Endothelial cell of umbilical vein (primary cell): ENCODE measurements around the gene CCDC3. TPM values are rescaled to one million over a fixed set of nuclear protein-coding genes. Genes with fewer than 3 reads are reported as not detected.

Experiments used
- BruUV-seq: library from RNA; stranded (reverse); fragments of 400-500 nt; replicated peaks from 2 replicates; lab custom pipeline; 2021; lab: Mats Ljungman, UMichigan
- CTCF ChIA-PET: fragments of 300-600, 350-600 bp; sonication (Branson Sonifier 250); formaldehyde crosslinking; loops from one replicate; lab custom pipeline; 2021; ENCODE audit warnings: antibody characterized with exemption, inconsistent platforms; lab: Charles Lee
- POLR2A ChIA-PET: fragments of 300-600, 350-600 bp; sonication (Branson Sonifier 250); formaldehyde crosslinking; loops from one replicate; lab custom pipeline; 2021; ENCODE audit warnings: antibody characterized with exemption, inconsistent platforms; lab: Charles Lee
- DNase-seq: peaks from one replicate; pipeline ENCODE4 v3.0.0-alpha.2; 2011; ENCODE audit warnings: low read depth, low spot score
- FAIRE-seq: peaks from 2 replicates; lab custom pipeline; 2011; peaks lifted over from hg19 to GRCh38; lab: Jason Lieb, UNC
- H2AFZ ChIP-seq: 2 replicates; pipeline ENCODE4 v1.6.0; 2012; ENCODE audit warnings: low read depth, low read length, control low read depth, inconsistent platforms
- H3K27ac ChIP-seq: 2 replicates; pipeline ENCODE4 v1.5.1; 2011; ENCODE audit warnings: low read depth, mild to moderate bottlenecking, control low read depth, low read length, moderate library complexity; ENCODE audit not compliant: insufficient read depth
- H3K27me3 ChIP-seq, 2 experiments: 2 replicates each; pipeline versions ENCODE4 v1.6.0 to v1.6.1; 2011; ENCODE audit warnings: low read length in 2 of 2, mixed read lengths in 1 of 2; ENCODE audit not compliant: control insufficient read depth in 2 of 2, insufficient read depth in 2 of 2
- H3K36me3 ChIP-seq, 2 experiments: 2 replicates in 1 of 2; 3 replicates in 1 of 2; pipeline ENCODE4 v1.5.1; 2011; ENCODE audit warnings: low read length in 2 of 2, mild to moderate bottlenecking in 1 of 2, moderate library complexity in 1 of 2; ENCODE audit not compliant: control insufficient read depth in 2 of 2, insufficient read depth in 2 of 2; ENCODE audit errors: extremely low read depth in 1 of 2
- H3K4me1 ChIP-seq: 3 replicates; pipeline ENCODE4 v1.5.1; 2011; ENCODE audit warnings: mild to moderate bottlenecking, low read length; ENCODE audit not compliant: control insufficient read depth, insufficient read depth; ENCODE audit errors: extremely low read depth
- H3K4me2 ChIP-seq: 2 replicates; pipeline ENCODE4 v1.6.1; 2011; ENCODE audit warnings: low read length, control low read depth, mixed read lengths; ENCODE audit not compliant: insufficient read depth
- H3K4me3 ChIP-seq, 3 experiments: fragments of 200-600 bp in 1 of 3; sonication (generic), shearing (Covaris generic) in 1 of 3; replicated peaks in 1 of 3; 2 replicates each; pipeline ENCODE4 v1.5.1; 2011 to 2016; ENCODE audit warnings: control low read depth in 3 of 3, low read length in 3 of 3, mild to moderate bottlenecking in 2 of 3, inconsistent platforms in 1 of 3, low read depth in 1 of 3, moderate library complexity in 1 of 3; ENCODE audit not compliant: insufficient read depth in 1 of 3
- H3K79me2 ChIP-seq: 2 replicates; pipeline ENCODE4 v1.6.0; 2012; ENCODE audit warnings: low read length, inconsistent platforms; ENCODE audit not compliant: control insufficient read depth, insufficient read depth
- H3K9ac ChIP-seq: replicated peaks from 2 replicates; pipeline ENCODE3; 2011; ENCODE audit warnings: low read length, control low read depth; ENCODE audit not compliant: insufficient read depth; ENCODE audit errors: extremely low read depth
- H3K9me1 ChIP-seq: replicated peaks from 3 replicates; pipeline ENCODE4 v1.6.0; 2011; ENCODE audit warnings: mild to moderate bottlenecking, low read length; ENCODE audit not compliant: control insufficient read depth, insufficient read depth; ENCODE audit errors: extremely low read depth
- H3K9me3 ChIP-seq: replicated peaks from 2 replicates; pipeline ENCODE4 v1.5.1; 2012; ENCODE audit warnings: low read length, inconsistent platforms; ENCODE audit not compliant: control insufficient read depth, insufficient read depth
- H4K20me1 ChIP-seq: replicated peaks from 2 replicates; pipeline ENCODE3; 2011; ENCODE audit warnings: mild to moderate bottlenecking, low read length; ENCODE audit not compliant: control insufficient read depth, insufficient read depth; ENCODE audit errors: extremely low read depth
- EZH2 ChIP-seq: IDR thresholded peaks from 2 replicates; pipeline ENCODE4 v1.6.1; 2012; ENCODE audit warnings: borderline replicate concordance, low read depth, mild to moderate bottlenecking, moderate library complexity, low read length, inconsistent platforms; ENCODE audit not compliant: severe bottlenecking
- FOS ChIP-seq: IDR thresholded peaks from 2 replicates; pipeline ENCODE4 v1.6.1; 2011; ENCODE audit warnings: mild to moderate bottlenecking, low read length, moderate library complexity, borderline replicate concordance; ENCODE audit not compliant: insufficient read depth
- GATA2 ChIP-seq: IDR thresholded peaks from 2 replicates; pipeline ENCODE4 v1.7.0; 2011; ENCODE audit warnings: low read depth, mild to moderate bottlenecking, moderate library complexity, mixed read lengths, low read length; ENCODE audit not compliant: insufficient read length, insufficient read depth
- JUN ChIP-seq: IDR thresholded peaks from 2 replicates; pipeline ENCODE4 v1.6.1; 2011; ENCODE audit warnings: borderline replicate concordance, low read depth; ENCODE audit not compliant: insufficient read length, insufficient read depth
- MYC ChIP-seq: IDR thresholded peaks from one replicate; pipeline ENCODE4 v1.6.1; 2011; ENCODE audit warnings: mild to moderate bottlenecking, low read depth, low read length
- POLR2AphosphoS5 ChIP-seq: IDR thresholded peaks from 2 replicates; pipeline ENCODE4 v1.6.1; 2012; ENCODE audit warnings: low read depth, mild to moderate bottlenecking, control low read depth, low read length, moderate library complexity; ENCODE audit not compliant: insufficient read depth
- dilution Hi-C: fragments of 300-500 bp; cut with MboI; formaldehyde crosslinking; loops from one replicate; pipeline ENCODE4 v1.15.0; 2019; ENCODE audit warnings: low sequenced_read_pairs; ENCODE audit not compliant: extremely low pct_ligation_motif_present
- intact Hi-C: fragments of 100-400 bp; cut with micrococcal nuclease; formaldehyde crosslinking; loops from one replicate; pipeline ENCODE4 v1.10.0; 2022
- polyA plus RNA-seq, 4 experiments: library from polyadenylated mRNA; depleted of rRNA in 3 of 4; stranded (reverse) in 3 of 4; unstranded in 1 of 4; fragments of >200 nt; gene quantifications; 2 replicates each; pipeline versions ENCODE4 v1.2.1 to v1.2.3, GENCODE V29; 2011 to 2012; ENCODE audit warnings: missing spikeins in 1 of 4
- total RNA-seq: library from RNA; stranded (reverse); gene quantifications from 2 replicates; pipeline ENCODE4 v1.2.3, GENCODE V29; 2021
- TF ChIP-seq, protein P1 (sequence below), 2 donors: IDR thresholded peaks; 1 replicate in 1 of 2; 2 replicates in 1 of 2; pipeline ENCODE4 v1.5.1; 2011; ENCODE audit warnings: low read length in 2 of 2, mild to moderate bottlenecking in 2 of 2, moderate library complexity in 2 of 2, control low read depth in 1 of 2, inconsistent platforms in 1 of 2, low read depth in 1 of 2; ENCODE audit not compliant: insufficient read depth in 1 of 2; ENCODE audit errors: extremely low read depth in 1 of 2

The CCDC3 gene
- total and polyA plus RNA-seq, 2 donors (not counting 3 experiments of a cell fraction or from before 2014, with no cell fraction given) = 0.90 to 1.4 TPM

DNA sequence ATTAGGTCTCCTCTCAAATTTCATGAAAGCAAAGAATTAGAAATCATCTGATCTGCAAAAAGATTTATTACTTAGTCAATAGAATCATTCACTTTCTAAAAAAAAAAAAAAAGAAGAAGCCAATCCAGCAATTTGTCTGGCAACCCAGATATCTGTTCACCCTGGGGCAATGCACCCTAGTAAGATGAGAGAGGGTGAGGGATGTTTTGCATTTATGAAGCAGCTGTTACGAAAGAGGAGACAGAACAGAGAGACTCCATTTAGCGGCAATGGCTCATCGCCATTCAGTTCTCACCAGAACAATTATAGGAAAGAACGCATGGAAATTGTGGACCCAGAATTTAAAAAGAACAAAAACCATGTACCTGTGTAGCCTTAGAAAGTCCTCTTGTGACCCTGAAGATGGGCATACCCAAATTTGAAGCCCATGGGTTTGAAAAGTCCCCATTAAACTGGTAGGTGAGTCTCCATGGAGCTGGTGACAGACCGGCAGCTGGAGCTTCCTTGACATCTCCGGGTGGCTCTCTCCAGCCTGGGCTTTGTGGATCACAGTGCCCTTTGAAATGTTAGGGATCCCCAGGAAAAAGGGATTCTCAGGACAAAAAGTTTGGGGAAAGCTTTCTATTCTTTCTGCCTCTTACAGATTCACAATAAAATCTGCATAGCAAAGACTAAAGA is 45.5 kb upstream of the CCDC3 start:
- BruUV-seq = no TSS peak

More for the DNA sequence above, 45.5 kb upstream of the CCDC3 start:
- H3K4me3 ChIP-seq = no peak overlapping the region
- no peaks in the 10 kb centered on the region for H4K20me1 ChIP-seq
- dilution Hi-C loops (no loop called here), intact Hi-C loops (no loop called here)
- no peaks in the 10 kb centered on the region for H3K9me1 ChIP-seq
- H3K79me2 ChIP-seq = no peaks in the 10 kb centered on the region
- no peak overlapping the region for H3K9ac ChIP-seq
- TF ChIP-seq FOS (no peak), POLR2AphosphoS5 (no peak), JUN (no peak), EZH2 (no peak), MYC (no peak), GATA2 (no peak)
- TF ChIP-seq, protein P1, sequence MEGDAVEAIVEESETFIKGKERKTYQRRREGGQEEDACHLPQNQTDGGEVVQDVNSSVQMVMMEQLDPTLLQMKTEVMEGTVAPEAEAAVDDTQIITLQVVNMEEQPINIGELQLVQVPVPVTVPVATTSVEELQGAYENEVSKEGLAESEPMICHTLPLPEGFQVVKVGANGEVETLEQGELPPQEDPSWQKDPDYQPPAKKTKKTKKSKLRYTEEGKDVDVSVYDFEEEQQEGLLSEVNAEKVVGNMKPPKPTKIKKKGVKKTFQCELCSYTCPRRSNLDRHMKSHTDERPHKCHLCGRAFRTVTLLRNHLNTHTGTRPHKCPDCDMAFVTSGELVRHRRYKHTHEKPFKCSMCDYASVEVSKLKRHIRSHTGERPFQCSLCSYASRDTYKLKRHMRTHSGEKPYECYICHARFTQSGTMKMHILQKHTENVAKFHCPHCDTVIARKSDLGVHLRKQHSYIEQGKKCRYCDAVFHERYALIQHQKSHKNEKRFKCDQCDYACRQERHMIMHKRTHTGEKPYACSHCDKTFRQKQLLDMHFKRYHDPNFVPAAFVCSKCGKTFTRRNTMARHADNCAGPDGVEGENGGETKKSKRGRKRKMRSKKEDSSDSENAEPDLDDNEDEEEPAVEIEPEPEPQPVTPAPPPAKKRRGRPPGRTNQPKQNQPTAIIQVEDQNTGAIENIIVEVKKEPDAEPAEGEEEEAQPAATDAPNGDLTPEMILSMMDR (IDR thresholded peaks at IDR 0.05; ENCODE audit: extremely low read depth in 1 of 2, insufficient read depth in 1 of 2, low read depth in 1 of 2, low read length in 2 of 2) = no peak
- no peak overlapping the region for H3K4me2 ChIP-seq
- H3K4me1 ChIP-seq = no peaks in the 10 kb centered on the region
- no peak for DNase-seq
- POLR2A ChIA-PET = no interaction called here
- no peaks in the 10 kb centered on the region for H3K9me3 ChIP-seq
- H3K36me3 ChIP-seq = no peaks in the 10 kb centered on the region
- CTCF ChIA-PET = interaction anchor here (0.9 to 1.0 kb wide), 2 partner anchors 9 to 264 kb away, joined by 3 read pairs; no protein-coding TSS in a partner anchor
- no peak for FAIRE-seq
- no peak overlapping the region for H2AFZ ChIP-seq
- H3K27me3 ChIP-seq = no peaks in the 10 kb centered on the region
- H3K27ac ChIP-seq = no peak overlapping the region
